IMR-90 (cell line): ENCODE data around the gene ENTPD1. TPM values are rescaled to one million over a fixed set of nuclear protein-coding genes. Genes with fewer than 3 reads are reported as not detected.

Experiments used
- ATAC-seq: fragments of 200-7000 bp; cut with Tn5 transposase; 2 replicates; pipeline ENCODE4 v1.9.1; 2020; ENCODE audit warnings: low read depth, mild to moderate bottlenecking, moderate library complexity
- BruUV-seq: library from RNA; stranded (reverse); fragments of 400-500 nt; replicated peaks from 2 replicates; lab custom pipeline; 2021; lab: Mats Ljungman, UMichigan
- CTCF ChIA-PET: fragments of 300-600 bp; formaldehyde crosslinking; extraction: SDS; loops from one replicate; lab custom pipeline; 2021; ENCODE audit warnings: antibody characterized with exemption; lab: Yijun Ruan, JAX
- POLR2A ChIA-PET: fragments of 300-600 bp; sonication (Branson Sonifier 250); formaldehyde crosslinking; loops from one replicate; lab custom pipeline; 2022; ENCODE audit warnings: antibody characterized with exemption; ENCODE audit not compliant: unreplicated experiment; lab: Charles Lee
- DNase-seq: peaks from one replicate; pipeline ENCODE4 v3.0.0; 2013
- H2AFZ ChIP-seq: replicated peaks from 2 replicates; pipeline ENCODE3; 2013; ENCODE audit warnings: low read length, mild to moderate bottlenecking; ENCODE audit not compliant: poor library complexity
- H2AK5ac ChIP-seq: 2 replicates; pipeline ENCODE4 v1.6.1; 2013; ENCODE audit warnings: low read depth, low read length, inconsistent platforms
- H2AK9ac ChIP-seq: replicated peaks from 2 replicates; pipeline ENCODE3; 2013; ENCODE audit warnings: mild to moderate bottlenecking, low read depth, low read length, moderate library complexity; ENCODE audit not compliant: poor library complexity
- H2BK120ac ChIP-seq: 2 replicates; pipeline ENCODE4 v1.6.1; 2013; ENCODE audit warnings: low read depth, low read length, inconsistent platforms
- H2BK15ac ChIP-seq: 3 replicates; pipeline ENCODE4 v1.6.1; 2013; ENCODE audit warnings: low read depth, low read length, inconsistent platforms
- H2BK20ac ChIP-seq: 2 replicates; pipeline ENCODE4 v1.6.1; 2013; ENCODE audit warnings: low read depth, mild to moderate bottlenecking, inconsistent platforms, low read length, moderate library complexity
- H2BK5ac ChIP-seq: 2 replicates; pipeline ENCODE4 v1.6.1; 2013; ENCODE audit warnings: mild to moderate bottlenecking, low read depth, low read length, inconsistent platforms; ENCODE audit not compliant: poor library complexity, severe bottlenecking
- H3K14ac ChIP-seq: replicated peaks from 2 replicates; pipeline ENCODE4 v1.6.1; 2013; ENCODE audit warnings: low read depth, low read length, inconsistent platforms
- H3K18ac ChIP-seq: 2 replicates; pipeline ENCODE4 v1.6.1; 2013; ENCODE audit warnings: low read depth, low read length, control low read depth
- H3K23ac ChIP-seq: 2 replicates; pipeline ENCODE4 v1.6.1; 2013; ENCODE audit warnings: low read depth, low read length, inconsistent platforms
- H3K27ac ChIP-seq: 2 replicates; pipeline ENCODE4 v1.5.1; 2013; ENCODE audit warnings: mild to moderate bottlenecking, control low read depth, low read length; ENCODE audit not compliant: insufficient read depth
- H3K27me3 ChIP-seq: 2 replicates; pipeline ENCODE4 v1.6.1; 2013; ENCODE audit warnings: low read length; ENCODE audit not compliant: control insufficient read depth, insufficient read depth
- H3K36me3 ChIP-seq: 2 replicates; pipeline ENCODE4 v1.6.1; 2013; ENCODE audit warnings: low read length, mixed read lengths; ENCODE audit not compliant: control insufficient read depth, insufficient read depth
- H3K4ac ChIP-seq: 2 replicates; pipeline ENCODE4 v1.6.1; 2013; ENCODE audit warnings: low read depth, low read length, inconsistent platforms
- H3K4me1 ChIP-seq: 2 replicates; pipeline ENCODE4 v1.6.1; 2013; ENCODE audit warnings: low read length, mixed read lengths; ENCODE audit not compliant: control insufficient read depth, insufficient read depth
- H3K4me2 ChIP-seq: 2 replicates; pipeline ENCODE4 v1.6.1; 2013; ENCODE audit warnings: low read depth, mild to moderate bottlenecking, control low read depth, low read length, moderate library complexity
- H3K4me3 ChIP-seq: 2 replicates; pipeline ENCODE4 v1.5.1; 2013; ENCODE audit warnings: low read depth, mild to moderate bottlenecking, control low read depth, low read length, moderate library complexity; ENCODE audit not compliant: insufficient read depth
- H3K56ac ChIP-seq: 2 replicates; pipeline ENCODE4 v1.6.1; 2013; ENCODE audit warnings: low read length, inconsistent platforms; ENCODE audit not compliant: insufficient read depth; ENCODE audit errors: extremely low read depth
- H3K79me1 ChIP-seq, 2 experiments: 2 replicates each; pipeline ENCODE4 v1.6.1; 2013; ENCODE audit warnings: low read length in 2 of 2, inconsistent platforms in 1 of 2, low read depth in 1 of 2
- H3K9ac ChIP-seq: 2 replicates; pipeline ENCODE4 v1.6.1; 2013; ENCODE audit warnings: low read depth, low read length, control low read depth
- H3K9me1 ChIP-seq: 2 replicates; pipeline ENCODE4 v1.6.1; 2013; ENCODE audit warnings: low read length, inconsistent platforms; ENCODE audit not compliant: insufficient read depth
- H3K9me3 ChIP-seq: 2 replicates; pipeline ENCODE4 v1.6.1; 2013; ENCODE audit warnings: low read length; ENCODE audit not compliant: control insufficient read depth, insufficient read depth
- H4K20me1 ChIP-seq: 2 replicates; pipeline ENCODE4 v1.6.1; 2013; ENCODE audit warnings: low read length, inconsistent platforms; ENCODE audit not compliant: insufficient read depth
- H4K5ac ChIP-seq: 2 replicates; pipeline ENCODE4 v1.6.1; 2013; ENCODE audit warnings: mild to moderate bottlenecking, low read depth, low read length, control low read depth
- H4K8ac ChIP-seq, 2 experiments: 2 replicates each; pipeline ENCODE4 v1.6.1; 2013; ENCODE audit warnings: low read depth in 2 of 2, low read length in 2 of 2, control low read depth in 1 of 2, inconsistent platforms in 1 of 2
- H4K91ac ChIP-seq: 2 replicates; pipeline ENCODE4 v1.6.1; 2013; ENCODE audit warnings: low read depth, low read length, inconsistent platforms; ENCODE audit not compliant: insufficient read depth
- CEBPB ChIP-seq: IDR thresholded peaks from 2 replicates; pipeline ENCODE4 v1.6.1; 2012; ENCODE audit warnings: low read depth, low read length, improper control_type of control experiment
- CHD1 ChIP-seq: IDR thresholded peaks from 2 replicates; pipeline ENCODE4 v1.6.1; 2012; ENCODE audit warnings: low read depth, low read length, improper control_type of control experiment
- FOS ChIP-seq: fragments of 150-350 bp; IDR thresholded peaks from 2 replicates; pipeline ENCODE4 v1.6.1; 2016; ENCODE audit warnings: low read depth, low read length
- MAZ ChIP-seq: IDR thresholded peaks from 2 replicates; pipeline ENCODE4 v1.6.1; 2012; ENCODE audit warnings: low read depth, mild to moderate bottlenecking, low read length, improper control_type of control experiment, moderate library complexity, borderline replicate concordance
- MXI1 ChIP-seq: IDR thresholded peaks from 2 replicates; pipeline ENCODE4 v1.6.1; 2012; ENCODE audit warnings: low read depth, mild to moderate bottlenecking, low read length, moderate library complexity, borderline replicate concordance
- SMC3 ChIP-seq: fragments of 150-350 bp; IDR thresholded peaks from 2 replicates; pipeline ENCODE4 v1.6.1; 2016; ENCODE audit warnings: low read depth, mild to moderate bottlenecking, antibody characterized with exemption, low read length, moderate library complexity
- WGBS, 2 experiments: methylation state at CpG; one replicate each; pipeline versions ENCODE4 v1.1.5 to v1.1.7; 2013; ENCODE audit warnings: missing lambda C conversion rate in 2 of 2; ENCODE audit not compliant: insufficient read length in 1 of 2; ENCODE audit errors: extremely low coverage in 2 of 2; 5-methylcytosine and 5-hydroxymethylcytosine counted together
- dilution Hi-C: fragments of 300-500 bp; cut with HindIII; formaldehyde crosslinking; loops from one replicate; pipeline ENCODE4 v1.14.3; 2018; ENCODE audit warnings: low sequenced_read_pairs; ENCODE audit not compliant: unreplicated experiment
- in situ Hi-C: fragments of 300-500 bp; cut with MboI; formaldehyde crosslinking; loops from 3 replicates; pipeline ENCODE4 v1.14.3; 2019; ENCODE audit warnings: low sequenced_read_pairs, inconsistent platforms, mixed read lengths
- intact Hi-C: fragments of 100-400 bp; cut with micrococcal nuclease; formaldehyde crosslinking; loops from 2 replicates; pipeline ENCODE4 v1.10.0; 2022
- polyA plus RNA-seq, 3 experiments: library from polyadenylated mRNA; depleted of rRNA; stranded (reverse); fragments of >200 nt; gene quantifications; 2 replicates each; pipeline ENCODE4 v1.2.3, GENCODE V29; 2012; ENCODE audit warnings: low replicate concordance in 1 of 3
- total RNA-seq: library from RNA; depleted of rRNA; stranded (reverse); fragments of >200 nt; gene quantifications from 2 replicates; pipeline ENCODE4 v1.2.3, GENCODE V29; 2012

Gene ENTPD1
- total and polyA plus RNA-seq, 2 of the 4 experiments (the other 2 are of a cell fraction) = under 0.01 TPM; not detected in 1

GRCh38 chr10:95819620-95820329 lies 63.8 kb downstream of the ENTPD1 start:
- Histone ChIP-seq H3K27me3 (no peaks in the 10 kb centered on the region), H2BK15ac (no peak overlapping the region), H2BK5ac (no peak overlapping the region), H2AK9ac (no peak overlapping the region), H2BK20ac (peak overlapping the region; percentile 73), H3K18ac (peak overlapping the region; percentile 84), H3K9ac (no peak overlapping the region), H3K4ac (peak overlapping the region; percentile 36; the same call in 1 of the 2 replicates), H3K14ac (0 out of 2 replicates have a peak overlapping the region, but pooled peaks have one; percentile 40), H4K8ac (peak overlapping the region in 1 of 2 experiments; percentile 26; a peak in 1 of 4 replicates), H4K5ac (no peak overlapping the region), H4K20me1 (no peaks in the 10 kb centered on the region), H3K4me3 (no peak overlapping the region), H3K9me3 (peaks cover 2% of the 10 kb centered on the region; the same call in 1 of the 2 replicates), H3K27ac (no peak overlapping the region), H3K79me1 (no peaks in the 10 kb centered on the region), H2AFZ (no peak overlapping the region), H3K4me2 (peak overlapping the region; percentile 13; the same call in 1 of the 2 replicates), H2AK5ac (peak overlapping the region; percentile 61; the same call in 1 of the 2 replicates), H4K91ac (no peak overlapping the region), H3K36me3 (no peaks in the 10 kb centered on the region), H3K56ac (no peak overlapping the region), H3K4me1 (peaks cover 8% of the 10 kb centered on the region), H2BK120ac (peak overlapping the region; percentile 67), H3K9me1 (no peaks in the 10 kb centered on the region; the same call in 1 of the 2 replicates), H3K23ac (no peak overlapping the region)
- 0 out of 2 replicates have a peak, but pooled peaks have one; percentile 22 for TF ChIP-seq CEBPB
- no peak for TF ChIP-seq MAZ
- no peak for TF ChIP-seq FOS
- TF ChIP-seq MXI1 = no peak
- no peak for TF ChIP-seq CHD1
- TF ChIP-seq SMC3 = no peak
- no peak for DNase-seq
- no CpG with 5 or more reads among the region's 2 CpGs for WGBS, 2 experiments
- no peak for ATAC-seq
- dilution Hi-C loops (no loop called here), in situ Hi-C loops (no loop called here), intact Hi-C loops (no loop called here)
- no TSS peak for BruUV-seq
- CTCF ChIA-PET = interaction anchor here (0.6 to 3.7 kb wide), 3 partner anchors 20 to 126 kb away, joined by 3 to 18 read pairs (median 4); partner anchors contain the start of gene TCTN3
- POLR2A ChIA-PET = no interaction called here
